ENCODE measurements around the gene TIMM13. TPM values are rescaled to one million over a fixed set of nuclear protein-coding genes. Genes with fewer than 3 reads are reported as not detected.

The TIMM13 gene
- total and polyA plus RNA-seq, 2 donors (not counting 3 experiments of a cell fraction or from before 2014, with no cell fraction given), result 154 to 160 TPM

- no peak overlapping the region for H2AFZ ChIP-seq (ENCODE audit: low read depth, low read length)
- no peaks in the 10 kb centered on the region for H3K9me3 ChIP-seq (replicated peaks; ENCODE audit: control insufficient read depth, insufficient read depth, low read length)
- H3K4me3 ChIP-seq (replicated peaks in 1 of 3; ENCODE audit: insufficient read depth in 1 of 3, low read depth in 1 of 3, low read length in 3 of 3), result no peak overlapping the region
- DNase-seq (ENCODE audit: low read depth, low spot score), result no peak
- H3K36me3 ChIP-seq (ENCODE audit: control insufficient read depth in 2 of 2, extremely low read depth in 1 of 2, insufficient read depth in 2 of 2, low read length in 2 of 2), result peaks cover 0 to 3% of the 10 kb centered on the region in 2 experiments
- H3K79me2 ChIP-seq (ENCODE audit: control insufficient read depth, insufficient read depth, low read length), result peaks cover 95% of the 10 kb centered on the region
- FAIRE-seq, result no peak
- no peaks in the 10 kb centered on the region for H4K20me1 ChIP-seq (replicated peaks; ENCODE audit: control insufficient read depth, extremely low read depth, insufficient read depth, low read length)
- ChIA-PET POLR2A (no interaction called here), CTCF (no interaction called here)
- H3K27ac ChIP-seq (ENCODE audit: insufficient read depth, low read depth, low read length), result no peak overlapping the region
- H3K27me3 ChIP-seq (ENCODE audit: control insufficient read depth in 2 of 2, insufficient read depth in 2 of 2, low read length in 2 of 2), result no peaks in the 10 kb centered on the region
- dilution Hi-C loops (cut with MboI; ENCODE audit: extremely low pct_ligation_motif_present, low sequenced_read_pairs), result no loop called here
- H3K4me1 ChIP-seq (ENCODE audit: control insufficient read depth, extremely low read depth, insufficient read depth, low read length), result peaks cover 7% of the 10 kb centered on the region
- no TSS peak for BruUV-seq (replicated peaks)
- no peak overlapping the region for H3K9ac ChIP-seq (replicated peaks; ENCODE audit: extremely low read depth, insufficient read depth, low read length)
- TF ChIP-seq POLR2AphosphoS5 (IDR thresholded peaks at IDR 0.05; ENCODE audit: insufficient read depth, low read depth, low read length) (no peak), FOS (IDR thresholded peaks at IDR 0.05; ENCODE audit: borderline replicate concordance, insufficient read depth, low read length) (no peak), GATA2 (IDR thresholded peaks at IDR 0.05; ENCODE audit: insufficient read depth, insufficient read length, low read depth, low read length) (no peak), MYC (IDR thresholded peaks at IDR 0.05; ENCODE audit: low read depth, low read length) (no peak), EZH2 (IDR thresholded peaks at IDR 0.05; ENCODE audit: borderline replicate concordance, low read depth, low read length, severe bottlenecking) (no peak), MAX (IDR thresholded peaks at IDR 0.05; ENCODE audit: insufficient read depth, insufficient read length) (no peak), JUN (IDR thresholded peaks at IDR 0.05; ENCODE audit: borderline replicate concordance, insufficient read depth, insufficient read length, low read depth) (no peak)
- H3K4me2 ChIP-seq (ENCODE audit: insufficient read depth, low read length), result no peak overlapping the region
- H3K9me1 ChIP-seq (replicated peaks; ENCODE audit: control insufficient read depth, extremely low read depth, insufficient read depth, low read length), result no peaks in the 10 kb centered on the region
- intact Hi-C loops (cut with micrococcal nuclease), result no loop called here
Measured at GRCh38 chr19:2451741-2452140, 24.4 kb upstream of the TIMM13 start.

- Histone ChIP-seq H3K9me1 (replicated peaks; ENCODE audit: control insufficient read depth, extremely low read depth, insufficient read depth, low read length) (no peaks in the 10 kb centered on the region), H3K4me3 (replicated peaks in 1 of 3; ENCODE audit: insufficient read depth in 1 of 3, low read depth in 1 of 3, low read length in 3 of 3) (no peak overlapping the region), H3K27me3 (ENCODE audit: control insufficient read depth in 2 of 2, insufficient read depth in 2 of 2, low read length in 2 of 2) (no peaks in the 10 kb centered on the region), H2AFZ (ENCODE audit: low read depth, low read length) (no peak overlapping the region), H3K9me3 (replicated peaks; ENCODE audit: control insufficient read depth, insufficient read depth, low read length) (no peaks in the 10 kb centered on the region), H3K27ac (ENCODE audit: insufficient read depth, low read depth, low read length) (no peak overlapping the region), H3K79me2 (ENCODE audit: control insufficient read depth, insufficient read depth, low read length) (peaks cover 95% of the 10 kb centered on the region), H3K4me1 (ENCODE audit: control insufficient read depth, extremely low read depth, insufficient read depth, low read length) (peaks cover 7% of the 10 kb centered on the region), H3K36me3 (ENCODE audit: control insufficient read depth in 2 of 2, extremely low read depth in 1 of 2, insufficient read depth in 2 of 2, low read length in 2 of 2) (peaks cover 0 to 3% of the 10 kb centered on the region in 2 experiments), H4K20me1 (replicated peaks; ENCODE audit: control insufficient read depth, extremely low read depth, insufficient read depth, low read length) (no peaks in the 10 kb centered on the region), H3K9ac (replicated peaks; ENCODE audit: extremely low read depth, insufficient read depth, low read length) (no peak overlapping the region), H3K4me2 (ENCODE audit: insufficient read depth, low read length) (no peak overlapping the region)
- intact Hi-C loops (cut with micrococcal nuclease) (no loop called here), dilution Hi-C loops (cut with MboI; ENCODE audit: extremely low pct_ligation_motif_present, low sequenced_read_pairs) (no loop called here)
- DNase-seq (ENCODE audit: low read depth, low spot score) (no peak), FAIRE-seq (no peak)
- no TSS peak for BruUV-seq (replicated peaks)
- POLR2A ChIA-PET, result no interaction called here
- TF ChIP-seq MYC (IDR thresholded peaks at IDR 0.05; ENCODE audit: low read depth, low read length) (no peak), MAX (IDR thresholded peaks at IDR 0.05; ENCODE audit: insufficient read depth, insufficient read length) (no peak), CTCF (IDR thresholded peaks at IDR 0.05; ENCODE audit: extremely low read depth in 1 of 2, insufficient read depth in 1 of 2, low read depth in 1 of 2, low read length in 2 of 2) (no peak), GATA2 (IDR thresholded peaks at IDR 0.05; ENCODE audit: insufficient read depth, insufficient read length, low read depth, low read length) (no peak), JUN (IDR thresholded peaks at IDR 0.05; ENCODE audit: borderline replicate concordance, insufficient read depth, insufficient read length, low read depth) (no peak), POLR2AphosphoS5 (IDR thresholded peaks at IDR 0.05; ENCODE audit: insufficient read depth, low read depth, low read length) (no peak), EZH2 (IDR thresholded peaks at IDR 0.05; ENCODE audit: borderline replicate concordance, low read depth, low read length, severe bottlenecking) (no peak), FOS (IDR thresholded peaks at IDR 0.05; ENCODE audit: borderline replicate concordance, insufficient read depth, low read length) (no peak), POLR2A (IDR thresholded peaks at IDR 0.05; ENCODE audit: low read depth, low read length) (no peak)
- CTCF ChIA-PET, result no interaction called here
Measured at GRCh38 chr19:2451138-2451537, 23.8 kb upstream of the TIMM13 start.

Data from endothelial cell of umbilical vein (primary cell).